ENCODE measurements around the gene ITPK1.

- TF ChIP-seq CTCF (conservative IDR thresholded peaks at IDR 0.05; ENCODE audit: low read depth, low read length) (no peak), EZH2 (IDR thresholded peaks at IDR 0.05; ENCODE audit: low read length, unreplicated experiment) (no peak)
Observed at GRCh38 chr14:93023039-93023438, 92.7 kb downstream of the ITPK1 start.

All from PC-3 (cell line).